Endothelial cell of umbilical vein (primary cell): ENCODE results near the gene VSTM2A. TPM values are rescaled to one million over a fixed set of nuclear protein-coding genes. Genes with fewer than 3 reads are reported as not detected.

Experiments
- BruUV-seq: library from RNA; stranded (reverse); fragments of 400-500 nt; replicated peaks from 2 replicates; lab custom pipeline; 2021; lab: Mats Ljungman, UMichigan
- CTCF ChIA-PET: fragments of 300-600, 350-600 bp; sonication (Branson Sonifier 250); formaldehyde crosslinking; loops from one replicate; lab custom pipeline; 2021; ENCODE audit warnings: antibody characterized with exemption, inconsistent platforms; lab: Charles Lee
- POLR2A ChIA-PET: fragments of 300-600, 350-600 bp; sonication (Branson Sonifier 250); formaldehyde crosslinking; loops from one replicate; lab custom pipeline; 2021; ENCODE audit warnings: antibody characterized with exemption, inconsistent platforms; lab: Charles Lee
- DNase-seq: peaks from one replicate; pipeline ENCODE4 v3.0.0-alpha.2; 2011; ENCODE audit warnings: low read depth, low spot score
- FAIRE-seq: peaks from 2 replicates; lab custom pipeline; 2011; peaks lifted over from hg19 to GRCh38; lab: Jason Lieb, UNC
- H2AFZ ChIP-seq: 2 replicates; pipeline ENCODE4 v1.6.0; 2012; ENCODE audit warnings: low read depth, low read length, control low read depth, inconsistent platforms
- H3K27ac ChIP-seq: 2 replicates; pipeline ENCODE4 v1.5.1; 2011; ENCODE audit warnings: low read depth, mild to moderate bottlenecking, control low read depth, low read length, moderate library complexity; ENCODE audit not compliant: insufficient read depth
- H3K27me3 ChIP-seq, 2 experiments: 2 replicates each; pipeline versions ENCODE4 v1.6.0 to v1.6.1; 2011; ENCODE audit warnings: low read length in 2 of 2, mixed read lengths in 1 of 2; ENCODE audit not compliant: control insufficient read depth in 2 of 2, insufficient read depth in 2 of 2
- H3K36me3 ChIP-seq, 2 experiments: 2 replicates in 1 of 2; 3 replicates in 1 of 2; pipeline ENCODE4 v1.5.1; 2011; ENCODE audit warnings: low read length in 2 of 2, mild to moderate bottlenecking in 1 of 2, moderate library complexity in 1 of 2; ENCODE audit not compliant: control insufficient read depth in 2 of 2, insufficient read depth in 2 of 2; ENCODE audit errors: extremely low read depth in 1 of 2
- H3K4me1 ChIP-seq: 3 replicates; pipeline ENCODE4 v1.5.1; 2011; ENCODE audit warnings: mild to moderate bottlenecking, low read length; ENCODE audit not compliant: control insufficient read depth, insufficient read depth; ENCODE audit errors: extremely low read depth
- H3K4me2 ChIP-seq: 2 replicates; pipeline ENCODE4 v1.6.1; 2011; ENCODE audit warnings: low read length, control low read depth, mixed read lengths; ENCODE audit not compliant: insufficient read depth
- H3K4me3 ChIP-seq, 3 experiments: fragments of 200-600 bp in 1 of 3; sonication (generic), shearing (Covaris generic) in 1 of 3; replicated peaks in 1 of 3; 2 replicates each; pipeline ENCODE4 v1.5.1; 2011 to 2016; ENCODE audit warnings: control low read depth in 3 of 3, low read length in 3 of 3, mild to moderate bottlenecking in 2 of 3, inconsistent platforms in 1 of 3, low read depth in 1 of 3, moderate library complexity in 1 of 3; ENCODE audit not compliant: insufficient read depth in 1 of 3
- H3K79me2 ChIP-seq: 2 replicates; pipeline ENCODE4 v1.6.0; 2012; ENCODE audit warnings: low read length, inconsistent platforms; ENCODE audit not compliant: control insufficient read depth, insufficient read depth
- H3K9ac ChIP-seq: replicated peaks from 2 replicates; pipeline ENCODE3; 2011; ENCODE audit warnings: low read length, control low read depth; ENCODE audit not compliant: insufficient read depth; ENCODE audit errors: extremely low read depth
- H3K9me1 ChIP-seq: replicated peaks from 3 replicates; pipeline ENCODE4 v1.6.0; 2011; ENCODE audit warnings: mild to moderate bottlenecking, low read length; ENCODE audit not compliant: control insufficient read depth, insufficient read depth; ENCODE audit errors: extremely low read depth
- H3K9me3 ChIP-seq: replicated peaks from 2 replicates; pipeline ENCODE4 v1.5.1; 2012; ENCODE audit warnings: low read length, inconsistent platforms; ENCODE audit not compliant: control insufficient read depth, insufficient read depth
- H4K20me1 ChIP-seq: replicated peaks from 2 replicates; pipeline ENCODE3; 2011; ENCODE audit warnings: mild to moderate bottlenecking, low read length; ENCODE audit not compliant: control insufficient read depth, insufficient read depth; ENCODE audit errors: extremely low read depth
- EZH2 ChIP-seq: IDR thresholded peaks from 2 replicates; pipeline ENCODE4 v1.6.1; 2012; ENCODE audit warnings: borderline replicate concordance, low read depth, mild to moderate bottlenecking, moderate library complexity, low read length, inconsistent platforms; ENCODE audit not compliant: severe bottlenecking
- FOS ChIP-seq: IDR thresholded peaks from 2 replicates; pipeline ENCODE4 v1.6.1; 2011; ENCODE audit warnings: mild to moderate bottlenecking, low read length, moderate library complexity, borderline replicate concordance; ENCODE audit not compliant: insufficient read depth
- GATA2 ChIP-seq: IDR thresholded peaks from 2 replicates; pipeline ENCODE4 v1.7.0; 2011; ENCODE audit warnings: low read depth, mild to moderate bottlenecking, moderate library complexity, mixed read lengths, low read length; ENCODE audit not compliant: insufficient read length, insufficient read depth
- JUN ChIP-seq: IDR thresholded peaks from 2 replicates; pipeline ENCODE4 v1.6.1; 2011; ENCODE audit warnings: borderline replicate concordance, low read depth; ENCODE audit not compliant: insufficient read length, insufficient read depth
- MYC ChIP-seq: IDR thresholded peaks from one replicate; pipeline ENCODE4 v1.6.1; 2011; ENCODE audit warnings: mild to moderate bottlenecking, low read depth, low read length
- POLR2A ChIP-seq: IDR thresholded peaks from 2 replicates; pipeline ENCODE4 v1.6.1; 2012; ENCODE audit warnings: low read depth, mild to moderate bottlenecking, control low read depth, low read length
- POLR2AphosphoS5 ChIP-seq: IDR thresholded peaks from 2 replicates; pipeline ENCODE4 v1.6.1; 2012; ENCODE audit warnings: low read depth, mild to moderate bottlenecking, control low read depth, low read length, moderate library complexity; ENCODE audit not compliant: insufficient read depth
- dilution Hi-C: fragments of 300-500 bp; cut with MboI; formaldehyde crosslinking; loops from one replicate; pipeline ENCODE4 v1.15.0; 2019; ENCODE audit warnings: low sequenced_read_pairs; ENCODE audit not compliant: extremely low pct_ligation_motif_present
- intact Hi-C: fragments of 100-400 bp; cut with micrococcal nuclease; formaldehyde crosslinking; loops from one replicate; pipeline ENCODE4 v1.10.0; 2022
- polyA plus RNA-seq, 4 experiments: library from polyadenylated mRNA; depleted of rRNA in 3 of 4; stranded (reverse) in 3 of 4; unstranded in 1 of 4; fragments of >200 nt; gene quantifications; 2 replicates each; pipeline versions ENCODE4 v1.2.1 to v1.2.3, GENCODE V29; 2011 to 2012; ENCODE audit warnings: missing spikeins in 1 of 4
- total RNA-seq: library from RNA; stranded (reverse); gene quantifications from 2 replicates; pipeline ENCODE4 v1.2.3, GENCODE V29; 2021
- TF ChIP-seq, protein P1 (sequence below): IDR thresholded peaks from 2 replicates; pipeline ENCODE4 v1.6.1; 2011; ENCODE audit not compliant: insufficient read depth, insufficient read length
- TF ChIP-seq, protein P2 (sequence below), 2 donors: IDR thresholded peaks; 1 replicate in 1 of 2; 2 replicates in 1 of 2; pipeline ENCODE4 v1.5.1; 2011; ENCODE audit warnings: low read length in 2 of 2, mild to moderate bottlenecking in 2 of 2, moderate library complexity in 2 of 2, control low read depth in 1 of 2, inconsistent platforms in 1 of 2, low read depth in 1 of 2; ENCODE audit not compliant: insufficient read depth in 1 of 2; ENCODE audit errors: extremely low read depth in 1 of 2

VSTM2A gene
- total and polyA plus RNA-seq, 2 donors (not counting 3 experiments of a cell fraction or from before 2014, with no cell fraction given) = not detected

DNA sequence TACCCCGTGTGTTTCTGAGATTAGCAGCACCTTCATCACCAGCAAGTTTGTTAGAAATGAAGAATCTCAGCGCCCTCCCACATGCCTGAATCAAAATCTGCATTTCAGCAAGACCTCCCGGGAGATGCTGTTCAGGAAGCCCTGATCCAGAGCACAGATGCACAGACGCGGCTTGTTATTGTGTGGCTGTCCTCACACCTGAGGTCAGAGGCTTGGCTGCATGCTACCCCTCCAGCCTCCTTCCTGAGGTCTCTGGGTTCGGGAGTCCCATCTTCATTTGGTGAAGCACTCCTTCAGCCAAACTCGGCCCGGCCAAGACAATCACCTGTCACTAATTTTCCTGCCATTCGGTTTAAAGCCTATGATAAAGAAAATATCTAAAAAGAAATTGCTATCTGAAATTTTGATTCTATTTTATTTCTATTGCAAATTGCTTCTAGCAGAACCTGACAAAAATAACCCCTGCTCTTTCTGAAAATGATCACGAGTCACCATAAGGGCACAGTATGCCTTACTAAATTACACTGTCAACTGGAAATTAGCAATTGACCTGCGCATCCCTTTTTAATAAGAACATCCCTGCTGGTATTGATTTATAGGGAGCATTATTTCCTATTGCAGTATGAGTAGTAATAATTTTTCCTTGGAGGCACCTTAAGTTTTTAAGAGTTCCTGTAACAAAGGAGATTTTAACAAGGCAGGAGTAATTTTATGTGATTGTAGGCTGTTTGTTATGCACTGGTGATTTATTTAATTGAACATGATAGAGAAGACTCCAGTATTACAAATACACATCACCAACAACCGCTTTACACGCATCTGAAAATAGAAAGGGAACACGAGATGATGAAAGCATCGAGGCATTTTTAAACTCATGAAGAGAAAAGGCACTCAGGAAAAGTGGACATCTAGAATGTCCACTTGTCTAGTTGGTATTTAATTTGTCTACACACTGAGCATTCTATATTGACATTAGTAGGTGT lies 49.5 kb downstream of the VSTM2A start:
- DNase-seq = no peak
- intact Hi-C loops = no loop called here
- BruUV-seq = no TSS peak
- Histone ChIP-seq H3K4me3 (no peak overlapping the region), H3K4me2 (no peak overlapping the region), H3K9ac (no peak overlapping the region), H3K79me2 (no peaks in the 10 kb centered on the region), H3K9me1 (no peaks in the 10 kb centered on the region), H2AFZ (no peak overlapping the region), H3K9me3 (peaks cover 1% of the 10 kb centered on the region), H3K36me3 (no peaks in the 10 kb centered on the region), H3K27ac (no peak overlapping the region), H4K20me1 (no peaks in the 10 kb centered on the region), H3K4me1 (no peaks in the 10 kb centered on the region), H3K27me3 (no peaks in the 10 kb centered on the region)
- POLR2A ChIA-PET = no interaction called here
- CTCF ChIA-PET = no interaction called here
- no peak for TF ChIP-seq GATA2
- no peak for TF ChIP-seq POLR2A
- no peak for TF ChIP-seq MYC
- TF ChIP-seq, protein P1, sequence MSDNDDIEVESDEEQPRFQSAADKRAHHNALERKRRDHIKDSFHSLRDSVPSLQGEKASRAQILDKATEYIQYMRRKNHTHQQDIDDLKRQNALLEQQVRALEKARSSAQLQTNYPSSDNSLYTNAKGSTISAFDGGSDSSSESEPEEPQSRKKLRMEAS = no peak
- no peak for TF ChIP-seq EZH2
- no peak for TF ChIP-seq FOS
- TF ChIP-seq JUN = no peak
- TF ChIP-seq POLR2AphosphoS5 = no peak
- TF ChIP-seq, protein P2, sequence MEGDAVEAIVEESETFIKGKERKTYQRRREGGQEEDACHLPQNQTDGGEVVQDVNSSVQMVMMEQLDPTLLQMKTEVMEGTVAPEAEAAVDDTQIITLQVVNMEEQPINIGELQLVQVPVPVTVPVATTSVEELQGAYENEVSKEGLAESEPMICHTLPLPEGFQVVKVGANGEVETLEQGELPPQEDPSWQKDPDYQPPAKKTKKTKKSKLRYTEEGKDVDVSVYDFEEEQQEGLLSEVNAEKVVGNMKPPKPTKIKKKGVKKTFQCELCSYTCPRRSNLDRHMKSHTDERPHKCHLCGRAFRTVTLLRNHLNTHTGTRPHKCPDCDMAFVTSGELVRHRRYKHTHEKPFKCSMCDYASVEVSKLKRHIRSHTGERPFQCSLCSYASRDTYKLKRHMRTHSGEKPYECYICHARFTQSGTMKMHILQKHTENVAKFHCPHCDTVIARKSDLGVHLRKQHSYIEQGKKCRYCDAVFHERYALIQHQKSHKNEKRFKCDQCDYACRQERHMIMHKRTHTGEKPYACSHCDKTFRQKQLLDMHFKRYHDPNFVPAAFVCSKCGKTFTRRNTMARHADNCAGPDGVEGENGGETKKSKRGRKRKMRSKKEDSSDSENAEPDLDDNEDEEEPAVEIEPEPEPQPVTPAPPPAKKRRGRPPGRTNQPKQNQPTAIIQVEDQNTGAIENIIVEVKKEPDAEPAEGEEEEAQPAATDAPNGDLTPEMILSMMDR (IDR thresholded peaks at IDR 0.05; ENCODE audit: extremely low read depth in 1 of 2, insufficient read depth in 1 of 2, low read depth in 1 of 2, low read length in 2 of 2) = no peak
- no peak for FAIRE-seq
- dilution Hi-C loops = no loop called here
